SHP77 (cell line): ENCODE results near the gene ATP6V1G3.
A peak's percentile ranks its signal among the peaks of the same experiment; 100 is the strongest.
"Not testable (repeated sequence)": the region's sequence is repeated elsewhere in the genome, so short reads cannot be mapped to it uniquely, and the experiment has no call there.

Experiments used
- DNase-seq, 2 experiments: peaks; one replicate each; lab custom pipeline; 2025; lab: John Stamatoyannopoulos, UW

ATP6V1G3 gene

GRCh38 chr1:198542632-198543031 is 2.2 kb upstream of the ATP6V1G3 start:
- no peak for DNase-seq

- DNase-seq = no peak
These were observed 1.3 kb upstream of the ATP6V1G3 start for GRCh38 chr1:198541737-198542136.

GRCh38 chr1:198538579-198539364 is 1.7 kb downstream of the ATP6V1G3 start:
- DNase-seq = no peak

GRCh38 chr1:198535631-198536030 is 4.8 kb downstream of the ATP6V1G3 start:
- DNase-seq = no peak

- no peak for DNase-seq
These were observed 5.7 kb downstream of the ATP6V1G3 start for GRCh38 chr1:198534548-198535418.

- no peak for DNase-seq
These were observed 8.6 kb downstream of the ATP6V1G3 start for GRCh38 chr1:198531891-198532290.

- DNase-seq = peak in 1 of 2 experiments; percentile 8
These were observed 9.5 kb downstream of the ATP6V1G3 start for GRCh38 chr1:198530953-198531352.

- DNase-seq = no peak
These were observed 11.1 kb downstream of the ATP6V1G3 start for GRCh38 chr1:198529414-198529813.

- DNase-seq = no peak
These were observed 12.1 kb downstream of the ATP6V1G3 start for GRCh38 chr1:198528364-198528763.

GRCh38 chr1:198524556-198524955 is 15.9 kb downstream of the ATP6V1G3 start:
- no peak for DNase-seq

- DNase-seq = not testable (repeated sequence)
These were observed 16.4 kb downstream of the ATP6V1G3 start for GRCh38 chr1:198524127-198524526.

- no peak for DNase-seq
These were observed 17.1 kb downstream of the ATP6V1G3 start for GRCh38 chr1:198523182-198523950.

GRCh38 chr1:198520524-198521254 is 19.8 kb downstream of the ATP6V1G3 start:
- DNase-seq = no peak

GRCh38 chr1:198519639-198520501 is 20.6 kb downstream of the ATP6V1G3 start:
- no peak for DNase-seq

- DNase-seq = no peak
These were observed 22.8 kb downstream of the ATP6V1G3 start for GRCh38 chr1:198517623-198518199.

- no peak for DNase-seq
These were observed 40.4 kb downstream of the ATP6V1G3 start for GRCh38 chr1:198500096-198500495.

GRCh38 chr1:198499588-198499987 is 40.9 kb downstream of the ATP6V1G3 start:
- no peak for DNase-seq

- no peak for DNase-seq
These were observed 41.6 kb downstream of the ATP6V1G3 start for GRCh38 chr1:198498881-198499280.

- DNase-seq = no peak
These were observed 42.4 kb downstream of the ATP6V1G3 start for GRCh38 chr1:198498103-198498385.

- DNase-seq = no peak
These were observed 43.0 kb downstream of the ATP6V1G3 start for GRCh38 chr1:198497326-198498102.
